Spleen (tissue), 11 donors: ENCODE results near the gene CYP11A1. TPM values are rescaled to one million over a fixed set of nuclear protein-coding genes. Genes with fewer than 3 reads are reported as not detected.

Experiments used
- DNase-seq: peaks from one replicate; pipeline ENCODE4 v3.0.0-alpha.2; 2020
- H3K27ac ChIP-seq, 8 donors: fragments of 200-600 bp; sonication (generic) in 7 of 8; 1 replicate in 4 of 8; 2 replicates in 4 of 8; pipeline versions ENCODE4 v1.5.0 to v1.8.0; 2016 to 2021; ENCODE audit warnings: inconsistent platforms in 4 of 8, mild to moderate bottlenecking in 4 of 8, moderate library complexity in 1 of 8
- H3K27me3 ChIP-seq, 7 donors: fragments of 200-600 bp; sonication (generic) in 6 of 7; replicated peaks in 1 of 7; 1 replicate in 4 of 7; 2 replicates in 3 of 7; pipeline versions ENCODE4 v1.5.0 to v1.8.0; 2016 to 2021; ENCODE audit warnings: inconsistent platforms in 3 of 7, mild to moderate bottlenecking in 1 of 7
- H3K36me3 ChIP-seq, 6 donors: fragments of 200-600 bp; sonication (generic) in 5 of 6; 1 replicate in 4 of 6; 2 replicates in 2 of 6; pipeline versions ENCODE4 v1.5.0 to v1.8.0; 2016 to 2021; ENCODE audit warnings: inconsistent platforms in 2 of 6
- H3K4me1 ChIP-seq, 6 donors: fragments of 200-600 bp; sonication (generic) in 5 of 6; 1 replicate in 3 of 6; 2 replicates in 3 of 6; pipeline versions ENCODE4 v1.5.0 to v1.8.0; 2016 to 2021; ENCODE audit warnings: inconsistent platforms in 3 of 6
- H3K4me3 ChIP-seq, 8 donors: fragments of 200-600 bp; sonication (generic) in 7 of 8; 1 replicate in 4 of 8; 2 replicates in 4 of 8; pipeline versions ENCODE4 v1.5.0 to v1.8.0; 2016 to 2021; ENCODE audit warnings: inconsistent platforms in 4 of 8, mild to moderate bottlenecking in 4 of 8, moderate library complexity in 2 of 8
- H3K9me3 ChIP-seq, 8 donors: fragments of 200-600 bp; sonication (generic) in 7 of 8; 1 replicate in 4 of 8; 2 replicates in 4 of 8; pipeline versions ENCODE4 v1.5.0 to v1.8.0; 2016 to 2021; ENCODE audit warnings: inconsistent platforms in 4 of 8
- CTCF ChIP-seq, 11 experiments: fragments of 200-600 bp in 7 of 11; fragments of 450-650 bp in 4 of 11; sonication (generic) in 4 of 11; IDR thresholded peaks in 8 of 11; conservative IDR thresholded peaks in 3 of 11; 1 replicate in 7 of 11; 2 replicates in 4 of 11; pipeline versions ENCODE4 v1.4.0 to v1.8.0; 2016 to 2021; ENCODE audit warnings: antibody characterized with exemption in 11 of 11, inconsistent platforms in 4 of 11, mild to moderate bottlenecking in 1 of 11
- POLR2A ChIP-seq, 3 donors: fragments of 450-650 bp; IDR thresholded peaks; one replicate each; pipeline ENCODE4 v1.5.1; 2017; ENCODE audit warnings: antibody characterized with exemption in 3 of 3, mild to moderate bottlenecking in 1 of 3
- POLR2AphosphoS5 ChIP-seq, 3 donors: sonication (generic); formaldehyde crosslinking; IDR thresholded peaks; one replicate each; pipeline ENCODE4 v1.5.1; 2017; ENCODE audit warnings: antibody characterized with exemption in 3 of 3
- WGBS, 5 donors: extraction: QIAGEN DNeasy Blood & Tissue Kit in 3 of 5; methylation state at CpG; one replicate each; pipeline versions ENCODE4 v1.1.5 to v1.1.7; 2013 to 2018; 5-methylcytosine and 5-hydroxymethylcytosine counted together
- intact Hi-C: fragments of 100-400 bp; cut with DNase I; formaldehyde crosslinking; loops from one replicate; pipeline ENCODE4 v1.15.0; 2023; ENCODE audit warnings: low total_unique reads
- polyA plus RNA-seq, 3 donors: library from polyadenylated mRNA; stranded (reverse); fragments of 200-250 nt; gene quantifications; one replicate each; pipeline ENCODE4 v1.2.1, GENCODE V29; 2013
- total RNA-seq, 7 donors: library from RNA; depleted of rRNA in 3 of 7; stranded (reverse); fragments of >200 nt in 3 of 7; fragmentation: NEBNext Ultra II Directional in 4 of 7; extraction: Animal tissue kit (Norgen Biotek cat#: 25700) in 4 of 7; gene quantifications; one replicate each; pipeline versions ENCODE4 v1.1.0 to v1.2.1, GENCODE V29; 2016 to 2021
- donor health status: healthy with polysubstance abuse.
- donor health status: DM: no; HTN: no; CAD: no; lungs with moderate emphysema.
- donor health status: DM: no; HTN: no; CAD: no.
- donor health status: Bipolar disorder and iron deficiency.
- donor health status: healthy.
- donor health status: DM: no; HTN: no; CAD: no.
- donor health status: DM: yes; HTN: yes; CAD: no.

The CYP11A1 gene
- total and polyA plus RNA-seq, 10 donors = 1.6 to 14.3 (median 4.9) TPM

GRCh38 chr15:74373056-74373650, 5.7 kb upstream of the CYP11A1 start:
- 56 to 70% (median 63%) methylated on average over 13 of the region's 13 CpGs for WGBS, 5 donors
- Histone ChIP-seq H3K4me3 (peak overlapping the region in 4 of 8 donors; percentile 60 to 92 (median 78)), H3K36me3 (no peaks in the 10 kb centered on the region), H3K27ac (peak overlapping the region in 3 of 8 donors; percentile 43 to 86 (median 85)), H3K9me3 (no peaks in the 10 kb centered on the region), H3K4me1 (peaks cover 10 to 31% (median 23%) of the 10 kb centered on the region in 6 donors), H3K27me3 (peaks cover 0 to 14% (median 0%) of the 10 kb centered on the region in 7 donors)
- intact Hi-C loops = loop anchor here (5.0 kb wide), 3 partner anchors 164 to 394 kb away; no protein-coding TSS in a partner anchor
- DNase-seq = no peak
- TF ChIP-seq POLR2A (IDR thresholded peaks at IDR 0.05) = no peak
- no peak for TF ChIP-seq POLR2AphosphoS5 (IDR thresholded peaks at IDR 0.05)
- TF ChIP-seq CTCF (IDR thresholded peaks at IDR 0.05 in 8 of 11, conservative IDR thresholded peaks at IDR 0.05 in 3 of 11) = no peak

GRCh38 chr15:74370471-74370870, 3.0 kb upstream of the CYP11A1 start:
- no peak overlapping the region for H3K27ac ChIP-seq
- no peak for DNase-seq
- 74 to 92% (median 85%) methylated on average over 5 of the region's 5 CpGs for WGBS, 5 donors

GRCh38 chr15:74369756-74370155, 2.3 kb upstream of the CYP11A1 start:
- Histone ChIP-seq H3K4me1 (peaks cover 4 to 49% (median 36%) of the 10 kb centered on the region in 6 donors), H3K27ac (no peak overlapping the region), H3K36me3 (no peaks in the 10 kb centered on the region), H3K27me3 (peaks cover 0 to 45% (median 20%) of the 10 kb centered on the region in 7 donors), H3K9me3 (no peaks in the 10 kb centered on the region), H3K4me3 (no peak overlapping the region)
- 90 to 96% (median 93%) methylated on average over 2 of the region's 2 CpGs for WGBS, 5 donors
- intact Hi-C loops = loop anchor here (5.0 kb wide), 3 partner anchors 168 to 398 kb away; no protein-coding TSS in a partner anchor
- DNase-seq = no peak
- TF ChIP-seq CTCF (IDR thresholded peaks at IDR 0.05 in 8 of 11, conservative IDR thresholded peaks at IDR 0.05 in 3 of 11) = no peak
- TF ChIP-seq POLR2A (IDR thresholded peaks at IDR 0.05) = no peak
- no peak for TF ChIP-seq POLR2AphosphoS5 (IDR thresholded peaks at IDR 0.05)

More at GRCh38 chr15:74370471-74370870, 3.0 kb upstream of the CYP11A1 start:
- Histone ChIP-seq H3K27me3 (peaks cover 0 to 38% (median 15%) of the 10 kb centered on the region in 7 donors), H3K9me3 (no peaks in the 10 kb centered on the region), H3K4me3 (no peak overlapping the region), H3K4me1 (peaks cover 10 to 53% (median 40%) of the 10 kb centered on the region in 6 donors), H3K36me3 (no peaks in the 10 kb centered on the region)
- no peak for TF ChIP-seq POLR2A (IDR thresholded peaks at IDR 0.05)
- TF ChIP-seq POLR2AphosphoS5 (IDR thresholded peaks at IDR 0.05) = no peak
- no peak for TF ChIP-seq CTCF (IDR thresholded peaks at IDR 0.05 in 8 of 11, conservative IDR thresholded peaks at IDR 0.05 in 3 of 11)
- intact Hi-C loops = loop anchor here (5.0 kb wide), 3 partner anchors 167 to 397 kb away; no protein-coding TSS in a partner anchor

- Histone ChIP-seq H3K36me3 (no peaks in the 10 kb centered on the region), H3K4me1 (peaks cover 0 to 43% (median 31%) of the 10 kb centered on the region in 6 donors), H3K4me3 (no peak overlapping the region), H3K27me3 (peaks cover 0 to 51% (median 20%) of the 10 kb centered on the region in 7 donors), H3K27ac (no peak overlapping the region), H3K9me3 (no peaks in the 10 kb centered on the region)
- no peak for DNase-seq
- 50 to 77% (median 63%) methylated on average over 10 of the region's 10 CpGs for WGBS, 5 donors
- TF ChIP-seq CTCF (IDR thresholded peaks at IDR 0.05 in 8 of 11, conservative IDR thresholded peaks at IDR 0.05 in 3 of 11) = no peak
- TF ChIP-seq POLR2A (IDR thresholded peaks at IDR 0.05) = no peak
- TF ChIP-seq POLR2AphosphoS5 (IDR thresholded peaks at IDR 0.05) = no peak
- intact Hi-C loops = no loop called here
These were observed 1.8 kb upstream of the CYP11A1 start for GRCh38 chr15:74369084-74369745.
